GM12892 (cell line): ENCODE results near the gene NCF1.
"Not testable (repeated sequence)": the region's sequence is repeated elsewhere in the genome, so short reads cannot be mapped to it uniquely, and the experiment has no call there.

Source experiments
- POLR2A ChIP-seq: IDR thresholded peaks from 2 replicates; pipeline ENCODE4 v1.6.1; 2011; ENCODE audit warnings: low read depth, low read length, control low read depth
- TAF1 ChIP-seq: IDR thresholded peaks from 2 replicates; pipeline ENCODE4 v1.6.1; 2011; ENCODE audit warnings: low read depth, mild to moderate bottlenecking, control low read depth, low read length, borderline replicate concordance

GRCh38 chr7:74783595-74783994 lies 9.8 kb downstream of the NCF1 start:
- TF ChIP-seq POLR2A, TAF1: not testable (repeated sequence)
